ENCODE data around the gene SNTB2. TPM values are rescaled to one million over a fixed set of nuclear protein-coding genes. Genes with fewer than 3 reads are reported as not detected.

The SNTB2 gene
- total and polyA plus RNA-seq, 7 experiments from 2014 or later = 3.0 to 16.4 (median 11.2) TPM

GRCh38 chr16:69311533-69312387, 124.8 kb downstream of the SNTB2 start:
- peak; percentile 40 for ATAC-seq
- H3K4me1 ChIP-seq (ENCODE audit: control insufficient read depth in 2 of 2, insufficient read depth in 2 of 2, low read length in 2 of 2) = peaks cover 8 to 10% of the 10 kb centered on the region in 2 donors
- peaks cover 0 to 2% (median 0%) of the 10 kb centered on the region in 11 donors for H3K9me3 Mint-ChIP-seq
- H3K27ac ChIP-seq (ENCODE audit: low read depth, low read length) = peak overlapping the region; percentile 94
- ChIA-PET CTCF (interaction anchor here (1.8 kb wide), 1 partner anchor 17 kb away, joined by 4 read pairs; no protein-coding TSS in a partner anchor), POLR2A (interaction anchor here (1.2 to 5.7 kb wide), 3 partner anchors 18 to 29 kb away, joined by 4 to 42 read pairs (median 5); partner anchors contain the start of gene PDF)
- peak overlapping the region; percentile 90 to 100 (median 99) for H3K4me3 Mint-ChIP-seq
- intact Hi-C loops (cut with micrococcal nuclease) = loop anchor here (1.0 kb wide), 11 partner anchors 12 to 468 kb away; partner anchors contain the start of genes CHTF8 (in 2 of the 2), COG8 (in 2 of the 2), CYB5B (in 2 of the 2) and NIP7 (in 2 of the 2)
- peak overlapping the region; percentile 74 for H3K4me3 ChIP-seq (ENCODE audit: low read length)
- DNase-seq = no peak
- H3K36me3 Mint-ChIP-seq = peaks cover 0 to 15% (median 0%) of the 10 kb centered on the region in 5 donors
- H3K36me3 ChIP-seq (ENCODE audit: control insufficient read depth in 2 of 3, insufficient read depth in 3 of 3, low read length in 3 of 3) = peaks cover 0 to 31% (median 17%) of the 10 kb centered on the region in 3 experiments
- no peaks in the 10 kb centered on the region for H3K27me3 ChIP-seq (ENCODE audit: control insufficient read depth in 2 of 2, insufficient read depth in 2 of 2, low read length in 2 of 2)
- H3K9me3 ChIP-seq (ENCODE audit: control insufficient read depth in 2 of 3, low read length in 3 of 3) = no peaks in the 10 kb centered on the region
- H3K4me1 Mint-ChIP-seq = peaks cover 17 to 36% (median 29%) of the 10 kb centered on the region in 7 donors
- peak overlapping the region; percentile 92 to 99 (median 94) for H3K27ac Mint-ChIP-seq
- no peaks in the 10 kb centered on the region for H3K27me3 Mint-ChIP-seq

GRCh38 chr16:69313469-69313868, 126.5 kb downstream of the SNTB2 start:
- H3K27me3 ChIP-seq (ENCODE audit: control insufficient read depth in 2 of 2, insufficient read depth in 2 of 2, low read length in 2 of 2) = no peaks in the 10 kb centered on the region
- Mint-ChIP-seq H3K27ac (peak overlapping the region in 8 of 9 donors; percentile 12 to 87 (median 74)), H3K36me3 (peaks cover 0 to 15% (median 0%) of the 10 kb centered on the region in 5 donors), H3K9me3 (peaks cover 0 to 2% (median 0%) of the 10 kb centered on the region in 11 donors), H3K4me1 (peaks cover 17 to 36% (median 29%) of the 10 kb centered on the region in 7 donors), H3K4me3 (peak overlapping the region; percentile 28 to 100 (median 75)), H3K27me3 (no peaks in the 10 kb centered on the region)
- H3K4me3 ChIP-seq (ENCODE audit: low read length) = no peak overlapping the region
- H3K36me3 ChIP-seq (ENCODE audit: control insufficient read depth in 2 of 3, insufficient read depth in 3 of 3, low read length in 3 of 3) = peaks cover 0 to 44% (median 22%) of the 10 kb centered on the region in 3 experiments
- peaks cover 8 to 10% of the 10 kb centered on the region in 2 donors for H3K4me1 ChIP-seq (ENCODE audit: control insufficient read depth in 2 of 2, insufficient read depth in 2 of 2, low read length in 2 of 2)
- ATAC-seq (no peak), DNase-seq (no peak)
- H3K27ac ChIP-seq (ENCODE audit: low read depth, low read length) = no peak overlapping the region
- H3K9me3 ChIP-seq (ENCODE audit: control insufficient read depth in 2 of 3, low read length in 3 of 3) = no peaks in the 10 kb centered on the region
- ChIA-PET POLR2A (interaction anchor here (5.7 kb wide), 1 partner anchor 16 kb away, joined by 42 read pairs; the partner anchor contains the start of gene PDF), CTCF (interaction anchor here (1.8 kb wide), 1 partner anchor 15 kb away, joined by 4 read pairs; no protein-coding TSS in a partner anchor)
- intact Hi-C loops (cut with micrococcal nuclease) = no loop called here

DNA sequence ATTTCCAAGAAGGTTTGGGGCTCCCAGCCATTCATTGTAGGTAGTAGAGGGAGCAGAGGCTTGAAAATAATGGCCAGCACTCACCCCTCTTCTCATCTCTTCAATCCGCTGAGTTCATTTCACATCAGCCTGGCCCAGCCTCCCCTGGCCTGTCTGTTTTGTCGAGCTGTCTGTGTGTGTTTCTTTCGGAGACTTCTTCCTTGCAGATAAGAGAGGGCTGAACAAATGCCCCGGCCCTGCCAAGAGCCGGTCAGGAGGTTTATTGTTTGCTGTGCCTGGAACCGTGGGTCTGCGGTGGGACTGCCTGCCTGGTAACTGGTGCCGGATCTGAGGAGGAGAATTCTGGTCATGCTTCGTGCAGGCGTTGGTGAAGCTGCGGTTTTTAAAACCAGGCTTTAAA, 127.6 kb downstream of the SNTB2 start:
- DNase-seq (no peak), ATAC-seq (no peak)
- Mint-ChIP-seq H3K9me3 (peaks cover 0 to 2% (median 0%) of the 10 kb centered on the region in 11 donors), H3K27me3 (no peaks in the 10 kb centered on the region), H3K4me3 (no peak overlapping the region), H3K27ac (peak overlapping the region in 1 of 9 donors; percentile 56), H3K4me1 (peaks cover 17 to 38% (median 29%) of the 10 kb centered on the region in 7 donors), H3K36me3 (peaks cover 0 to 18% (median 3%) of the 10 kb centered on the region in 5 donors)
- peak overlapping the region; percentile 13 for H3K27ac ChIP-seq (ENCODE audit: low read depth, low read length)
- peaks cover 8 to 55% (median 26%) of the 10 kb centered on the region in 3 experiments for H3K36me3 ChIP-seq (ENCODE audit: control insufficient read depth in 2 of 3, insufficient read depth in 3 of 3, low read length in 3 of 3)
- intact Hi-C loops (cut with micrococcal nuclease) = no loop called here
- no peaks in the 10 kb centered on the region for H3K27me3 ChIP-seq (ENCODE audit: control insufficient read depth in 2 of 2, insufficient read depth in 2 of 2, low read length in 2 of 2)
- no peaks in the 10 kb centered on the region for H3K9me3 ChIP-seq (ENCODE audit: control insufficient read depth in 2 of 3, low read length in 3 of 3)
- CTCF ChIA-PET = interaction anchor here (0.5 kb wide), 1 partner anchor 393 kb away, joined by 3 read pairs; no protein-coding TSS in a partner anchor
- peaks cover 8 to 10% of the 10 kb centered on the region in 2 donors for H3K4me1 ChIP-seq (ENCODE audit: control insufficient read depth in 2 of 2, insufficient read depth in 2 of 2, low read length in 2 of 2)
- no peak overlapping the region for H3K4me3 ChIP-seq (ENCODE audit: low read length)
- POLR2A ChIA-PET = interaction anchor here (1.1 to 5.7 kb wide), 4 partner anchors 10 to 26 kb away, joined by 3 to 42 read pairs (median 6); partner anchors contain the start of gene PDF

DNA sequence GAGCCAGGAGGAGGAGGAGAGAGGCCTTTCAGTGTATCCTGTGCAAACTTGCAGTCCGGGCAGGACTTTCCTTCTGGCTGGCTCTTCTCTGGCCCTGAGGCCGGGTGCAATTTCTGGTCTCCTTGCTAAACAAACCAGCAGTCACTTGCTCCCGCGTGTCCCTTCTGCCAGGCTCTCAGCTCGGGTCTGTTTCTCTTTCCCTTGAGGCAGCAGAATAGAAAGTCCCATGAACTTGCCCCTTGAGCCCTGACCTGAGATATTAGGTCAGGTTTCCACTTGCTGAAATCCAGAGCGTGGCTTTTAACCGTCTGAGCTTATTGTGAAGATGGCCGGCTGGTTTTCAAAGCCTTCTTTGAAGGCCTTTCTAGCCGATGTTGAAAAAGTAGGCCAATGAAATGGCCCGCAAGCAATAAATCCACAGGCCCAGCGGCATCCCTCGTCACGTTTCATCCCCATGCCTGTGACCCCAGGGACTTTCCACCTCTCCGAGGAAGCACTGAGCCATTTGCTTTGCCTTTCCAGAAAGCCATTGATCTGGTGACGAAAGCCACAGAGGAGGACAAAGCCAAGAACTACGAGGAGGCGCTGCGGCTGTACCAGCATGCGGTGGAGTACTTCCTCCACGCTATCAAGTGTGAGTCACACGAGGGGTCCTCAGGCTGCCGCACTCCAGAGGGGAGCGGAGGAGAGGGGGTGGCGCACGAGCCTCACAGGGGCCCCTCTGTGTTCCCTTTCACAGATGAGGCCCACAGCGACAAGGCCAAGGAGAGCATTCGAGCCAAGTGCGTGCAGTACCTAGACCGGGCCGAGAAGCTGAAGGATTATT, 128.7 kb downstream of the SNTB2 start:
- Histone ChIP-seq H3K36me3 (ENCODE audit: control insufficient read depth in 2 of 3, insufficient read depth in 3 of 3, low read length in 3 of 3) (peaks cover 19 to 67% (median 38%) of the 10 kb centered on the region in 3 experiments), H3K27me3 (ENCODE audit: control insufficient read depth in 2 of 2, insufficient read depth in 2 of 2, low read length in 2 of 2) (no peaks in the 10 kb centered on the region), H3K4me3 (ENCODE audit: low read length) (no peak overlapping the region), H3K27ac (ENCODE audit: low read depth, low read length) (no peak overlapping the region), H3K4me1 (ENCODE audit: control insufficient read depth in 2 of 2, insufficient read depth in 2 of 2, low read length in 2 of 2) (peaks cover 4 to 5% of the 10 kb centered on the region in 2 donors), H3K9me3 (ENCODE audit: control insufficient read depth in 2 of 3, low read length in 3 of 3) (no peaks in the 10 kb centered on the region)
- Mint-ChIP-seq H3K36me3 (peaks cover 0 to 22% (median 5%) of the 10 kb centered on the region in 5 donors), H3K4me3 (peak overlapping the region in 1 of 10 donors; percentile 29), H3K27ac (peak overlapping the region in 1 of 9 donors; percentile 66), H3K27me3 (no peaks in the 10 kb centered on the region), H3K4me1 (peaks cover 17 to 35% (median 26%) of the 10 kb centered on the region in 7 donors), H3K9me3 (peaks cover 0 to 2% (median 0%) of the 10 kb centered on the region in 11 donors)
- ATAC-seq (no peak), DNase-seq (no peak)
- CTCF ChIA-PET = no interaction called here
- intact Hi-C loops (cut with micrococcal nuclease) = no loop called here
- POLR2A ChIA-PET = interaction anchor here (0.6 to 5.7 kb wide), 5 partner anchors 8 to 101 kb away, joined by 3 to 42 read pairs (median 3); partner anchors contain the start of gene PDF

GRCh38 chr16:69316595-69317034, 129.7 kb downstream of the SNTB2 start:
- Mint-ChIP-seq H3K27me3 (no peaks in the 10 kb centered on the region), H3K9me3 (peaks cover 0 to 2% (median 0%) of the 10 kb centered on the region in 11 donors), H3K4me1 (peaks cover 15 to 34% (median 24%) of the 10 kb centered on the region in 7 donors), H3K27ac (peak overlapping the region in 2 of 9 donors; percentile 28 to 62), H3K36me3 (peaks cover 2 to 28% (median 11%) of the 10 kb centered on the region in 5 donors), H3K4me3 (no peak overlapping the region)
- H3K9me3 ChIP-seq (ENCODE audit: control insufficient read depth in 2 of 3, low read length in 3 of 3) = no peaks in the 10 kb centered on the region
- ATAC-seq (no peak), DNase-seq (no peak)
- H3K27ac ChIP-seq (ENCODE audit: low read depth, low read length) = no peak overlapping the region
- peaks cover 23 to 74% (median 43%) of the 10 kb centered on the region in 3 experiments for H3K36me3 ChIP-seq (ENCODE audit: control insufficient read depth in 2 of 3, insufficient read depth in 3 of 3, low read length in 3 of 3)
- H3K4me3 ChIP-seq (ENCODE audit: low read length) = no peak overlapping the region
- POLR2A ChIA-PET = interaction anchor here (5.7 kb wide), 1 partner anchor 13 kb away, joined by 42 read pairs; the partner anchor contains the start of gene PDF
- no peaks in the 10 kb centered on the region for H3K27me3 ChIP-seq (ENCODE audit: control insufficient read depth in 2 of 2, insufficient read depth in 2 of 2, low read length in 2 of 2)
- intact Hi-C loops (cut with micrococcal nuclease) = no loop called here
- CTCF ChIA-PET = no interaction called here
- H3K4me1 ChIP-seq (ENCODE audit: control insufficient read depth in 2 of 2, insufficient read depth in 2 of 2, low read length in 2 of 2) = peaks cover 3 to 5% of the 10 kb centered on the region in 2 donors

Measured in naive thymus-derived CD4-positive, alpha-beta T cell (primary cell).